ENCODE measurements around the gene FAM83C.

- no peak for TF ChIP-seq CTCF (IDR thresholded peaks at IDR 0.05)
- TF ChIP-seq POLR2A (IDR thresholded peaks at IDR 0.05), result no peak
These were observed 20.9 kb downstream of the FAM83C start for GRCh38 chr20:35271073-35271882.

Measured in Peyer's patch (tissue), 4 donors.